Stomach (tissue), 4 donors: ENCODE measurements around the gene TPCN2.

Source experiments
- POLR2A ChIP-seq, 4 donors: fragments of 450-650 bp; IDR thresholded peaks; one replicate each; pipeline ENCODE4 v1.6.1; 2016; ENCODE audit warnings: antibody characterized with exemption in 4 of 4, control low read depth in 2 of 4, mild to moderate bottlenecking in 1 of 4, moderate library complexity in 1 of 4
- POLR2AphosphoS5 ChIP-seq, 3 donors: sonication (generic); formaldehyde crosslinking; IDR thresholded peaks; one replicate each; pipeline ENCODE4 v1.6.1; 2016; ENCODE audit warnings: antibody characterized with exemption in 3 of 3
- TF ChIP-seq, protein P1 (sequence below), 7 experiments: fragments of 450-650 bp in 4 of 7; fragments of 200-600 bp in 3 of 7; sonication (generic) in 3 of 7; IDR thresholded peaks; one replicate each; pipeline ENCODE4 v1.5.1; 2016 to 2019; ENCODE audit warnings: antibody characterized with exemption in 7 of 7, control low read depth in 2 of 7, mild to moderate bottlenecking in 1 of 7

GRCh38 chr11:69104212-69104855 is 55.6 kb downstream of the TPCN2 start:
- TF ChIP-seq, protein P1, sequence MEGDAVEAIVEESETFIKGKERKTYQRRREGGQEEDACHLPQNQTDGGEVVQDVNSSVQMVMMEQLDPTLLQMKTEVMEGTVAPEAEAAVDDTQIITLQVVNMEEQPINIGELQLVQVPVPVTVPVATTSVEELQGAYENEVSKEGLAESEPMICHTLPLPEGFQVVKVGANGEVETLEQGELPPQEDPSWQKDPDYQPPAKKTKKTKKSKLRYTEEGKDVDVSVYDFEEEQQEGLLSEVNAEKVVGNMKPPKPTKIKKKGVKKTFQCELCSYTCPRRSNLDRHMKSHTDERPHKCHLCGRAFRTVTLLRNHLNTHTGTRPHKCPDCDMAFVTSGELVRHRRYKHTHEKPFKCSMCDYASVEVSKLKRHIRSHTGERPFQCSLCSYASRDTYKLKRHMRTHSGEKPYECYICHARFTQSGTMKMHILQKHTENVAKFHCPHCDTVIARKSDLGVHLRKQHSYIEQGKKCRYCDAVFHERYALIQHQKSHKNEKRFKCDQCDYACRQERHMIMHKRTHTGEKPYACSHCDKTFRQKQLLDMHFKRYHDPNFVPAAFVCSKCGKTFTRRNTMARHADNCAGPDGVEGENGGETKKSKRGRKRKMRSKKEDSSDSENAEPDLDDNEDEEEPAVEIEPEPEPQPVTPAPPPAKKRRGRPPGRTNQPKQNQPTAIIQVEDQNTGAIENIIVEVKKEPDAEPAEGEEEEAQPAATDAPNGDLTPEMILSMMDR (IDR thresholded peaks at IDR 0.05), result no peak
- no peak for TF ChIP-seq POLR2A (IDR thresholded peaks at IDR 0.05)
- TF ChIP-seq POLR2AphosphoS5 (IDR thresholded peaks at IDR 0.05), result no peak
